ENCODE measurements around the gene CRHR1.

- no peak for TF ChIP-seq POLR2A (IDR thresholded peaks at IDR 0.05)
- TF ChIP-seq, protein P1, sequence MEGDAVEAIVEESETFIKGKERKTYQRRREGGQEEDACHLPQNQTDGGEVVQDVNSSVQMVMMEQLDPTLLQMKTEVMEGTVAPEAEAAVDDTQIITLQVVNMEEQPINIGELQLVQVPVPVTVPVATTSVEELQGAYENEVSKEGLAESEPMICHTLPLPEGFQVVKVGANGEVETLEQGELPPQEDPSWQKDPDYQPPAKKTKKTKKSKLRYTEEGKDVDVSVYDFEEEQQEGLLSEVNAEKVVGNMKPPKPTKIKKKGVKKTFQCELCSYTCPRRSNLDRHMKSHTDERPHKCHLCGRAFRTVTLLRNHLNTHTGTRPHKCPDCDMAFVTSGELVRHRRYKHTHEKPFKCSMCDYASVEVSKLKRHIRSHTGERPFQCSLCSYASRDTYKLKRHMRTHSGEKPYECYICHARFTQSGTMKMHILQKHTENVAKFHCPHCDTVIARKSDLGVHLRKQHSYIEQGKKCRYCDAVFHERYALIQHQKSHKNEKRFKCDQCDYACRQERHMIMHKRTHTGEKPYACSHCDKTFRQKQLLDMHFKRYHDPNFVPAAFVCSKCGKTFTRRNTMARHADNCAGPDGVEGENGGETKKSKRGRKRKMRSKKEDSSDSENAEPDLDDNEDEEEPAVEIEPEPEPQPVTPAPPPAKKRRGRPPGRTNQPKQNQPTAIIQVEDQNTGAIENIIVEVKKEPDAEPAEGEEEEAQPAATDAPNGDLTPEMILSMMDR (IDR thresholded peaks at IDR 0.05) = no peak
Measured at GRCh38 chr17:45868276-45868675, 84.2 kb downstream of the CRHR1 start.
